Stomach (tissue), 4 donors: ENCODE measurements around the gene MYO9A.

ENCODE experiments used
- CTCF ChIP-seq, 7 experiments: fragments of 450-650 bp in 4 of 7; fragments of 200-600 bp in 3 of 7; sonication (generic) in 3 of 7; IDR thresholded peaks; one replicate each; pipeline ENCODE4 v1.5.1; 2016 to 2019; ENCODE audit warnings: antibody characterized with exemption in 7 of 7, control low read depth in 2 of 7, mild to moderate bottlenecking in 1 of 7
- EP300 ChIP-seq: sonication (generic); formaldehyde crosslinking; IDR thresholded peaks from one replicate; pipeline ENCODE4 v1.6.1; 2017; ENCODE audit warnings: antibody characterized with exemption
- POLR2A ChIP-seq, 4 donors: fragments of 450-650 bp; IDR thresholded peaks; one replicate each; pipeline ENCODE4 v1.6.1; 2016; ENCODE audit warnings: antibody characterized with exemption in 4 of 4, control low read depth in 2 of 4, mild to moderate bottlenecking in 1 of 4, moderate library complexity in 1 of 4
- POLR2AphosphoS5 ChIP-seq, 3 donors: sonication (generic); formaldehyde crosslinking; IDR thresholded peaks; one replicate each; pipeline ENCODE4 v1.6.1; 2016; ENCODE audit warnings: antibody characterized with exemption in 3 of 3

- TF ChIP-seq CTCF (IDR thresholded peaks at IDR 0.05) (no peak), POLR2A (IDR thresholded peaks at IDR 0.05) (no peak), POLR2AphosphoS5 (IDR thresholded peaks at IDR 0.05) (no peak), EP300 (no peak)
These were observed 84.2 kb downstream of the MYO9A start for GRCh38 chr15:72033711-72034110.
